HCT116 (cell line): ENCODE measurements around the gene CRYBG2.

ENCODE experiments used
- EZH2 ChIP-seq: fragments of 200-600 bp; sonication (generic); IDR thresholded peaks from 2 replicates; pipeline ENCODE4 v1.6.1; 2017; ENCODE audit warnings: antibody characterized with exemption, mixed run types
- JUND ChIP-seq: IDR thresholded peaks from 2 replicates; pipeline ENCODE4 v1.6.1; 2012
- MAX ChIP-seq: IDR thresholded peaks from 2 replicates; pipeline ENCODE4 v1.6.1; 2012
- POLR2A ChIP-seq: IDR thresholded peaks from 2 replicates; pipeline ENCODE4 v1.7.0; 2011; ENCODE audit warnings: borderline replicate concordance; ENCODE audit not compliant: insufficient read depth, insufficient read length; ENCODE audit errors: extremely low read depth
- POLR2AphosphoS5 ChIP-seq: IDR thresholded peaks from 2 replicates; pipeline ENCODE4 v1.6.1; 2011; ENCODE audit warnings: mild to moderate bottlenecking, low read depth, low read length, moderate library complexity
- YY1 ChIP-seq: IDR thresholded peaks from 2 replicates; pipeline ENCODE4 v1.6.1; 2011; ENCODE audit warnings: low read length, low read depth, moderate library complexity, mild to moderate bottlenecking; ENCODE audit not compliant: insufficient replicate concordance; ENCODE audit errors: extremely low read depth
- TF ChIP-seq, protein P1 (sequence below), 3 experiments: fragments of 200-600 bp in 1 of 3; sonication (generic) in 1 of 3; IDR thresholded peaks in 2 of 3; conservative IDR thresholded peaks in 1 of 3; 2 replicates each; pipeline ENCODE4 v1.5.1; 2012 to 2017; ENCODE audit warnings: low read depth in 2 of 3, low read length in 2 of 3, antibody characterized with exemption in 1 of 3, borderline replicate concordance in 1 of 3, control low read depth in 1 of 3, mild to moderate bottlenecking in 1 of 3, mixed read lengths in 1 of 3, mixed run types in 1 of 3, moderate library complexity in 1 of 3; ENCODE audit not compliant: insufficient read depth in 1 of 3
- TF ChIP-seq, protein P2 (sequence below): IDR thresholded peaks from 2 replicates; pipeline ENCODE4 v1.6.1; 2012; ENCODE audit warnings: low read depth

DNA sequence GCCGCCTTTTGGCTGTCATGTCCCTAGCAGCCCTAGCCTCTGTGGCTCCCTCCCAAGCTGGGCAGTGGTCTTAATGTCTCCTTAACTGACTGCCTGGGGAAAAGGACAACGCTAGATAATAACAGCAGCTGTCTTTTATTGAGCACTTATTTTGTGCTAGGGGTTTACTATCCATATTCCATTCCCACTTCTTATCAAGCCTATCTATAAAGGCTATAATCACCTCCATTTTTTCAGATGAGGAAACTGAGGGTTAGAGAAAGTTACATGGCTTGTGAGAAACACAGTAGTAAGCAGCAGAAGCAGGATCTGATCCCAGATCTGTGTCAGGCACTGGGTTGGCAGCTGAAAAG, 67.9 kb downstream of the CRYBG2 start:
- no peak for TF ChIP-seq POLR2A
- TF ChIP-seq MAX = no peak
- no peak for TF ChIP-seq YY1
- TF ChIP-seq, protein P1, sequence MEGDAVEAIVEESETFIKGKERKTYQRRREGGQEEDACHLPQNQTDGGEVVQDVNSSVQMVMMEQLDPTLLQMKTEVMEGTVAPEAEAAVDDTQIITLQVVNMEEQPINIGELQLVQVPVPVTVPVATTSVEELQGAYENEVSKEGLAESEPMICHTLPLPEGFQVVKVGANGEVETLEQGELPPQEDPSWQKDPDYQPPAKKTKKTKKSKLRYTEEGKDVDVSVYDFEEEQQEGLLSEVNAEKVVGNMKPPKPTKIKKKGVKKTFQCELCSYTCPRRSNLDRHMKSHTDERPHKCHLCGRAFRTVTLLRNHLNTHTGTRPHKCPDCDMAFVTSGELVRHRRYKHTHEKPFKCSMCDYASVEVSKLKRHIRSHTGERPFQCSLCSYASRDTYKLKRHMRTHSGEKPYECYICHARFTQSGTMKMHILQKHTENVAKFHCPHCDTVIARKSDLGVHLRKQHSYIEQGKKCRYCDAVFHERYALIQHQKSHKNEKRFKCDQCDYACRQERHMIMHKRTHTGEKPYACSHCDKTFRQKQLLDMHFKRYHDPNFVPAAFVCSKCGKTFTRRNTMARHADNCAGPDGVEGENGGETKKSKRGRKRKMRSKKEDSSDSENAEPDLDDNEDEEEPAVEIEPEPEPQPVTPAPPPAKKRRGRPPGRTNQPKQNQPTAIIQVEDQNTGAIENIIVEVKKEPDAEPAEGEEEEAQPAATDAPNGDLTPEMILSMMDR (IDR thresholded peaks at IDR 0.05 in 2 of 3, conservative IDR thresholded peaks at IDR 0.05 in 1 of 3; ENCODE audit: borderline replicate concordance in 1 of 3, insufficient read depth in 1 of 3, low read depth in 2 of 3, low read length in 2 of 3) = no peak
- TF ChIP-seq JUND = no peak
- TF ChIP-seq EZH2 = no peak
- no peak for TF ChIP-seq POLR2AphosphoS5
- TF ChIP-seq, protein P2, sequence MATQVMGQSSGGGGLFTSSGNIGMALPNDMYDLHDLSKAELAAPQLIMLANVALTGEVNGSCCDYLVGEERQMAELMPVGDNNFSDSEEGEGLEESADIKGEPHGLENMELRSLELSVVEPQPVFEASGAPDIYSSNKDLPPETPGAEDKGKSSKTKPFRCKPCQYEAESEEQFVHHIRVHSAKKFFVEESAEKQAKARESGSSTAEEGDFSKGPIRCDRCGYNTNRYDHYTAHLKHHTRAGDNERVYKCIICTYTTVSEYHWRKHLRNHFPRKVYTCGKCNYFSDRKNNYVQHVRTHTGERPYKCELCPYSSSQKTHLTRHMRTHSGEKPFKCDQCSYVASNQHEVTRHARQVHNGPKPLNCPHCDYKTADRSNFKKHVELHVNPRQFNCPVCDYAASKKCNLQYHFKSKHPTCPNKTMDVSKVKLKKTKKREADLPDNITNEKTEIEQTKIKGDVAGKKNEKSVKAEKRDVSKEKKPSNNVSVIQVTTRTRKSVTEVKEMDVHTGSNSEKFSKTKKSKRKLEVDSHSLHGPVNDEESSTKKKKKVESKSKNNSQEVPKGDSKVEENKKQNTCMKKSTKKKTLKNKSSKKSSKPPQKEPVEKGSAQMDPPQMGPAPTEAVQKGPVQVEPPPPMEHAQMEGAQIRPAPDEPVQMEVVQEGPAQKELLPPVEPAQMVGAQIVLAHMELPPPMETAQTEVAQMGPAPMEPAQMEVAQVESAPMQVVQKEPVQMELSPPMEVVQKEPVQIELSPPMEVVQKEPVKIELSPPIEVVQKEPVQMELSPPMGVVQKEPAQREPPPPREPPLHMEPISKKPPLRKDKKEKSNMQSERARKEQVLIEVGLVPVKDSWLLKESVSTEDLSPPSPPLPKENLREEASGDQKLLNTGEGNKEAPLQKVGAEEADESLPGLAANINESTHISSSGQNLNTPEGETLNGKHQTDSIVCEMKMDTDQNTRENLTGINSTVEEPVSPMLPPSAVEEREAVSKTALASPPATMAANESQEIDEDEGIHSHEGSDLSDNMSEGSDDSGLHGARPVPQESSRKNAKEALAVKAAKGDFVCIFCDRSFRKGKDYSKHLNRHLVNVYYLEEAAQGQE = no peak
